Vagina (tissue), 2 donors: Measurements from ENCODE around the gene LSM11. TPM values are rescaled to one million over a fixed set of nuclear protein-coding genes. Genes with fewer than 3 reads are reported as not detected.
"Not testable (repeated sequence)": the region's sequence is repeated elsewhere in the genome, so short reads cannot be mapped to it uniquely, and the experiment has no call there.

Source experiments
- DNase-seq, 2 donors: peaks; one replicate each; pipeline ENCODE4 v3.0.0-alpha.2; 2017; ENCODE audit errors: extremely low spot score in 2 of 2
- H3K27ac ChIP-seq: fragments of 200-600 bp; sonication (generic); one replicate; pipeline ENCODE4 v1.5.1; 2019
- H3K27me3 ChIP-seq: fragments of 200-600 bp; sonication (generic); one replicate; pipeline ENCODE4 v1.5.1; 2019
- H3K36me3 ChIP-seq, 2 donors: fragments of 200-600 bp; sonication (generic); one replicate each; pipeline ENCODE4 v1.5.1; 2017 to 2019
- H3K4me1 ChIP-seq: fragments of 200-600 bp; sonication (generic); one replicate; pipeline ENCODE4 v1.5.1; 2019
- H3K4me3 ChIP-seq, 2 donors: fragments of 200-600 bp; sonication (generic); 1 replicate in 1 of 2; 2 replicates in 1 of 2; pipeline ENCODE4 v1.5.1; 2016 to 2019
- H3K9me3 ChIP-seq: fragments of 200-600 bp; sonication (generic); one replicate; pipeline ENCODE4 v1.5.1; 2019
- POLR2A ChIP-seq, 2 donors: fragments of 450-650 bp; IDR thresholded peaks; one replicate each; pipeline ENCODE4 v1.6.1; 2017; ENCODE audit warnings: antibody characterized with exemption in 2 of 2, mild to moderate bottlenecking in 2 of 2, moderate library complexity in 2 of 2
- POLR2AphosphoS5 ChIP-seq, 2 donors: sonication (generic); formaldehyde crosslinking; IDR thresholded peaks; one replicate each; pipeline ENCODE4 v1.9.0; 2017; ENCODE audit warnings: antibody characterized with exemption in 2 of 2, mild to moderate bottlenecking in 2 of 2, low read depth in 1 of 2; ENCODE audit not compliant: insufficient read depth in 1 of 2
- intact Hi-C: fragments of 100-400 bp; cut with DNase I; formaldehyde crosslinking; loops from one replicate; pipeline ENCODE4 v1.15.1; 2023
- total RNA-seq: library from RNA; depleted of rRNA; stranded (reverse); fragments of >200 nt; gene quantifications from one replicate; pipeline ENCODE4 v1.2.3, GENCODE V29; 2016
- TF ChIP-seq, protein P1 (sequence below), 3 experiments: fragments of 450-650 bp in 2 of 3; fragments of 200-600 bp in 1 of 3; sonication (generic) in 1 of 3; IDR thresholded peaks; one replicate each; pipeline ENCODE4 v1.5.1; 2017 to 2019; ENCODE audit warnings: antibody characterized with exemption in 3 of 3, mild to moderate bottlenecking in 2 of 3, moderate library complexity in 2 of 3

LSM11 gene
- total RNA-seq, result 3.9 TPM

DNA sequence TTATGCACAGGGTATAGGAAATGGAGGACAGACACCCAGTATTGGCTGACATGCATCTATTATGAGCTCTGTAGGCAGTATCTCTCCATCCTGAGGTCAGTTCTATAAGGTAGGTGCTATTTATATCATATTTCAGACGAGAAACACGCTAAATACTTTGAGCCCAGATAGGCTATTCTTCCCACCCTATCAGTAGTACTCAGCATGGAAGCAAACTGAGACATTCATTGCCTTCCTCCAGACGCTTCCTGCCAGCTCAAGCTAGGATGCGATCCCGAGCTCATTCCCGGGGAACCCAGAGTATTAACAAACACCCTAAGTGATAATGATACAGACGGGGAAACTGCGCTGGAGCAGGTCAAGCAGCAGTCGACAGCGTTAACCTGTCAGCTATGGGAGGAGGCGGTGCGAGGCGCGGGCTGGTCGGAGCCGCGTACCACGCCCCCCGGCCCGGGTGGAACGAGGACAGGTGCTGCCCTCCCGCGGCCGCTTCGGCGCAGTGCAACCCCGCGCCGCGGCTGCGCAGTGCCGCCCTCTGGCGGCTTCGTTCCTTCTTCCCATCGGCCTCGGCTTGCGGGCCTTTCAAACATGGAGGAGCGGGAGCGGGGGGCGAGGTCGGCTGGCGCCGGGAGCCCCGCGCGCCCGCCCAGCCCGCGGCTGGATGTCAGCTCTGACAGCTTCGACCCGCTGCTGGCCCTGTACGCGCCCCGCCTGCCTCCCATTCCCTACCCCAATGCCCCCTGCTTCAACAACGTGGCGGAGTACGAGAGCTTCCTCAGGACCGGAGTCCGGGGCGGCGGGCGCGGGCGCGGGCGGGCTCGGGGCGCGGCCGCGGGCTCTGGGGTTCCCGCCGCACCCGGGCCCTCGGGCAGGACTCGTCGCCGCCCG is at the start of gene LSM11:
TSS of gene LSM11 (plus strand) at position 550 of the 888 bp plus-strand sequence. CDS start at position 589, 39 bp downstream.
- intact Hi-C loops, result no loop called here
- H3K9me3 ChIP-seq, result no peaks in the 10 kb centered on the region
- H3K27ac ChIP-seq, result peak within 1 kb of the TSS; percentile 77
- TF ChIP-seq POLR2AphosphoS5 (IDR thresholded peaks at IDR 0.05; ENCODE audit: insufficient read depth in 1 of 2, low read depth in 1 of 2), result peak; percentile 17 to 40
- TF ChIP-seq, protein P1, sequence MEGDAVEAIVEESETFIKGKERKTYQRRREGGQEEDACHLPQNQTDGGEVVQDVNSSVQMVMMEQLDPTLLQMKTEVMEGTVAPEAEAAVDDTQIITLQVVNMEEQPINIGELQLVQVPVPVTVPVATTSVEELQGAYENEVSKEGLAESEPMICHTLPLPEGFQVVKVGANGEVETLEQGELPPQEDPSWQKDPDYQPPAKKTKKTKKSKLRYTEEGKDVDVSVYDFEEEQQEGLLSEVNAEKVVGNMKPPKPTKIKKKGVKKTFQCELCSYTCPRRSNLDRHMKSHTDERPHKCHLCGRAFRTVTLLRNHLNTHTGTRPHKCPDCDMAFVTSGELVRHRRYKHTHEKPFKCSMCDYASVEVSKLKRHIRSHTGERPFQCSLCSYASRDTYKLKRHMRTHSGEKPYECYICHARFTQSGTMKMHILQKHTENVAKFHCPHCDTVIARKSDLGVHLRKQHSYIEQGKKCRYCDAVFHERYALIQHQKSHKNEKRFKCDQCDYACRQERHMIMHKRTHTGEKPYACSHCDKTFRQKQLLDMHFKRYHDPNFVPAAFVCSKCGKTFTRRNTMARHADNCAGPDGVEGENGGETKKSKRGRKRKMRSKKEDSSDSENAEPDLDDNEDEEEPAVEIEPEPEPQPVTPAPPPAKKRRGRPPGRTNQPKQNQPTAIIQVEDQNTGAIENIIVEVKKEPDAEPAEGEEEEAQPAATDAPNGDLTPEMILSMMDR (IDR thresholded peaks at IDR 0.05), result peak; percentile 98 to 99 (median 99)
- TF ChIP-seq POLR2A (IDR thresholded peaks at IDR 0.05), result peak in 1 of 2 donors; percentile 29
- no peaks in the 10 kb centered on the region for H3K27me3 ChIP-seq
- peaks cover 7 to 8% of the 10 kb centered on the region in 2 donors for H3K36me3 ChIP-seq
- DNase-seq, result peak in 1 of 2 donors; percentile 91
- H3K4me3 ChIP-seq, result peak within 1 kb of the TSS; percentile 82 to 83
- peaks cover 22% of the 10 kb centered on the region for H3K4me1 ChIP-seq

DNA sequence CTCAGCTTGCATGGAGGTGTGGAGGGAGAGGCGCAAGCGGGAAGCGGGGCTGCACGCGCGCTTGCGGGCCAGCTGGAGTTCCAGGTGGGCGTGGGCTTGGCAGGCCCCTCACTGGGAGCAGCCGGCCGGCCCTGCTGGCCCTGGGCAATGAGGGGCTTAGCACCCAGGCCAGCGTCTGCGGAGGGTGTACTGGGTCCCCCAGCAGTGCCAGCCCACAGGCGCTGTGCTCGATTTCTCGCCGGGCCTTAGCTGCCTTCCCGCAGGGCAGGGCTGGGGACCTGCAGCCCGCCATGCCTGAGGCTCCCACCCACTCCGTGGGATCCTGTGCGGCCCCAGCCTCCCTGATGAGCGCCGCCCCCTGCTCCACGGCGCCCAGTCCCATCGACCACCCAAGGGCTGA is 49.7 kb upstream of the LSM11 start:
- H3K27ac ChIP-seq, H3K4me3 ChIP-seq, H3K27me3 ChIP-seq, intact Hi-C loops, H3K4me1 ChIP-seq, H3K36me3 ChIP-seq, H3K9me3 ChIP-seq: not testable (repeated sequence)
- peak in 1 of 2 donors; percentile 47 for DNase-seq

DNA sequence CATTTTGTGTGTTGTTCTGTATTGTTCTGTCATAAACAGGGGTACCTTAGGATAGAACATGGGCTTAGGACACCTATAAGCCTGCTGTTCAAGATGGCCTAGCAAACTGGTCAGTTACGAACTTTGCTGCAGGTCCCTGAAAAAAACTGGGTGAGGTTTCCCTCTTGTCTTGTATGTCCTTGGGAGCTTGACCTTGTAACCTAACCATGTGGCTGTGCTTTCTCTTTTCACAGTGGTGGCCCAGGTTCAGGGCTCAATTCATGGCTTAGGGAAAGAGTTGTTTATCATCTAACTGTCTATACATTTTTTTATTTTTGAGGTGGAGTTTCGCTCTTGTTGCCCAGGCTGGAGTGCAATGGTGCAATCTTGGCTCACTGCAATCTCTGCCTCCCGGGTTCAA is 47.4 kb upstream of the LSM11 start:
- H3K27ac ChIP-seq, H3K4me1 ChIP-seq, H3K4me3 ChIP-seq, H3K36me3 ChIP-seq, H3K27me3 ChIP-seq, H3K9me3 ChIP-seq, intact Hi-C loops: not testable (repeated sequence)
- DNase-seq, result peak in 1 of 2 donors; percentile 37

DNA sequence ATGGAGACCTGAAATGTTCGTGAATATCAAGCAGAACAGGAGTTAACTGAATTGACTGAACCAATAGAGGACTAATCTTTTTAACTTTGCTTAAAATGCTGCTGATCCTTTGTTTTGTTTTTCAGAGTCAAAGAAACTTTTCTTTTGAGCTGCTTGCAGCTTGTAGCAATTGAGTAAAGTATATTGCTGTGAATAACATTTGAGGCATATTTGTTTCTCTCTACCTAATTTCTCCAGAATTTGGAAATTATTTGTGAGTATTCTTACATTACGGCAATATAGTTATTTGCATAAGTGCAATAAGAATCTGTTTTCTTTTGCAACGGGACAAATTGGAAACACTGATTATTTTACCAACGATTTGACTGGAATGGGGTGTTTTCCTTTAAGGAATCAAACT is 44.8 kb upstream of the LSM11 start:
- H3K27ac ChIP-seq, intact Hi-C loops, H3K27me3 ChIP-seq, H3K9me3 ChIP-seq, H3K4me3 ChIP-seq, DNase-seq, H3K36me3 ChIP-seq, H3K4me1 ChIP-seq: not testable (repeated sequence)

DNA sequence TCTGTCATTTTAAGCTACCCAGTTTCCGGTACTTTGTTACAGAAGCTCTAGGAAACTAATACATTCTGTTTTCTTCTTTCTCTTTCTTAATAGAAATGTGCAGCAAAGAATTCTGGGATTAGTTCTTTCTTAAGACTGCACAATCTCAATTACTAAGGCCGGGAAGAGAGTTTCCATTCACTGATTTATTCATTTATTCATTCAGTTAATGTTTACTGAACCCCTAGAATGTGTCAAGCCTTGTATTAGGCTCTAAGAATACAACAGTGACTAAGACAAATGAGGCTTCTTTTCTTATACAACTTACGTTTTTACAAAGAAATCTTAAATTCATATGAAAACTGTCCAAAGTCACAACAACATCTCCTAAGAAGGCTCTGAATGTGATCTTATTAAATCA is 39.8 kb upstream of the LSM11 start:
- TF ChIP-seq, protein P1 (IDR thresholded peaks at IDR 0.05), result no peak
- no peak for TF ChIP-seq POLR2A (IDR thresholded peaks at IDR 0.05)
- H3K27me3 ChIP-seq, result no peaks in the 10 kb centered on the region
- H3K4me3 ChIP-seq, result no peak overlapping the region
- no peaks in the 10 kb centered on the region for H3K9me3 ChIP-seq
- H3K27ac ChIP-seq, result no peak overlapping the region
- DNase-seq, result no peak
- intact Hi-C loops, result no loop called here
- H3K4me1 ChIP-seq, result no peaks in the 10 kb centered on the region
- no peaks in the 10 kb centered on the region for H3K36me3 ChIP-seq

DNA sequence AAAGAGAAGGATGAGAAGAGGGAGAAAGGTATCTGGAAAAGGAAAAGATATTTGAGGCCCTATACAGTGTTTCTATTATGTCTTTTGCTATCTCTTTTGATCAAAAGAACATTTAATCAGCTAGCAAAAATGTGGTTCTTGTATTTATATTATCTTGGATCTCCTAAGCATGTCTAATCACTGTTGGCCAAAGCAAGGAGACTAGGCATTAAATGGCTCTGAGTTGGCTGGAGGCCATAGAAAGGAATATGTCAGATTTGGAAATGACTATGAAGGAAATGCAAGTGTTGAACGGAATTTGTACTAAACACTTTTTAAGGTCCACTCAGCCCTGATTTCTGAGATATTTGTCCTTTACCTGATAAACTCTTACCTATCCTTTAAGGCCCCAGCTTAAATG is 34.6 kb upstream of the LSM11 start:
- H3K36me3 ChIP-seq, result no peaks in the 10 kb centered on the region
- intact Hi-C loops, result no loop called here
- H3K4me3 ChIP-seq, result no peak overlapping the region
- no peak overlapping the region for H3K27ac ChIP-seq
- TF ChIP-seq POLR2A (IDR thresholded peaks at IDR 0.05), result no peak
- H3K4me1 ChIP-seq, result no peaks in the 10 kb centered on the region
- no peak for DNase-seq
- no peaks in the 10 kb centered on the region for H3K9me3 ChIP-seq
- H3K27me3 ChIP-seq, result no peaks in the 10 kb centered on the region

DNA sequence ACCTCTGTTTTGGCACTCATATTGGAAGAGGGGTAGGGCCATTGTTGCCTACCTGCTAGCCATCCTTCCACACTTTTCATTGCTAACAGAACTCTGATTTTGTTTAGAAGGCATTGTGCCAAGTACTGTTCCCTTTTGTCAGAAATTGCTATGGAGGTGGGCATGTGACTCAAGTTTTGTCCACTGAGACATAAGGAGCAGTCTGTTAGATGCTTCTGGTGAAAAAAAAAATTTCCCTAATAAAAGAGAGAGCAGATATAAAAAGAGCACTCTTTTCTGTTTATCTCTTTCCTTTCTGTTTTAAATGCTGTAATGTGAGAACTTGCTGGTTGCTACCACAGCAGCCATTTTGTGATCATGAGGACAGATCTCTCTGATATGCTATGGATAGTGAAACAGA is 34.2 kb upstream of the LSM11 start:
- no peak overlapping the region for H3K4me3 ChIP-seq

More for the DNA sequence above, 34.2 kb upstream of the LSM11 start:
- no peak for DNase-seq
- no peaks in the 10 kb centered on the region for H3K4me1 ChIP-seq
- H3K36me3 ChIP-seq, result no peaks in the 10 kb centered on the region
- no peaks in the 10 kb centered on the region for H3K9me3 ChIP-seq
- H3K27me3 ChIP-seq, result no peaks in the 10 kb centered on the region
- intact Hi-C loops, result no loop called here
- TF ChIP-seq, protein P1 (IDR thresholded peaks at IDR 0.05), result no peak
- TF ChIP-seq POLR2AphosphoS5 (IDR thresholded peaks at IDR 0.05; ENCODE audit: insufficient read depth in 1 of 2, low read depth in 1 of 2) (no peak), POLR2A (IDR thresholded peaks at IDR 0.05) (no peak)
- H3K27ac ChIP-seq, result no peak overlapping the region
